GM19324 (cell line): ENCODE results near the gene IFI27.
A peak's percentile ranks its signal among the peaks of the same experiment; 100 is the strongest.
"Not testable (repeated sequence)": the region's sequence is repeated elsewhere in the genome, so short reads cannot be mapped to it uniquely, and the experiment has no call there.

Experiments used
- ATAC-seq: cut with Tn5 transposase; IDR thresholded peaks from one replicate; pipeline ENCODE4 v1.9.1; 2021; ENCODE audit warnings: mild to moderate bottlenecking, moderate library complexity; ENCODE audit not compliant: unreplicated experiment, low FRiP score

IFI27 gene

DNA sequence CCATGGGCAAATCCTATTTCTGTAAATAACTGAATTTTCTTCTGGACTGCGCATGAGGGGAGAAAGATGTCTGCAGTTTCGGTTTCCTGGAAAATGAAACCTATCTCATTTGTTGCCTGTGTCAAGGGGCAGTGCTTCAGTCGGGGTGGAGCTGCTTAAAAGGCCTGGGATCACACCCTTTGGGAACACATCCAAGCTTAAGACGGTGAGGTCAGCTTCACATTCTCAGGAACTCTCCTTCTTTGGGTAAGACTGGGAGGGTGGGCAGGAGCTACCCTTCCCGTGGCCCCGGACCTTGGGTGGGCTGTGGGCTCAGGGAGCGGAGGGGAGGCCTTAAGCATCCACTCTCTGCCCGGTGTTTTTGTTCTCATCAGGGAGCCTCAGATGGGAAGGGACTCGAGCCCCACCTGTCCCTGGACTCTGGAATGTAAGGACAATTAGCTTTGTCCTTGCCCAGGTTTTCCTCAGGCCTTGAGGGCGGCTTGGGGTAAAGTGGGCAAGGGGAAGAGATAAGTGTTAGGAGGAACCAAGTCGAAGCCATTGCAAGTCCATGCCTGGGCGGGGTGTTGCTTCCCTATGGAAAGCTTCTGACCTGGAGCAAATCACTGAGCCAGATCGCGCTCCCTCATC is at the start of gene IFI27:
IFI27 (plus strand) TSS at position 185 of the 630 bp plus-strand sequence.
- ATAC-seq = no peak

DNA sequence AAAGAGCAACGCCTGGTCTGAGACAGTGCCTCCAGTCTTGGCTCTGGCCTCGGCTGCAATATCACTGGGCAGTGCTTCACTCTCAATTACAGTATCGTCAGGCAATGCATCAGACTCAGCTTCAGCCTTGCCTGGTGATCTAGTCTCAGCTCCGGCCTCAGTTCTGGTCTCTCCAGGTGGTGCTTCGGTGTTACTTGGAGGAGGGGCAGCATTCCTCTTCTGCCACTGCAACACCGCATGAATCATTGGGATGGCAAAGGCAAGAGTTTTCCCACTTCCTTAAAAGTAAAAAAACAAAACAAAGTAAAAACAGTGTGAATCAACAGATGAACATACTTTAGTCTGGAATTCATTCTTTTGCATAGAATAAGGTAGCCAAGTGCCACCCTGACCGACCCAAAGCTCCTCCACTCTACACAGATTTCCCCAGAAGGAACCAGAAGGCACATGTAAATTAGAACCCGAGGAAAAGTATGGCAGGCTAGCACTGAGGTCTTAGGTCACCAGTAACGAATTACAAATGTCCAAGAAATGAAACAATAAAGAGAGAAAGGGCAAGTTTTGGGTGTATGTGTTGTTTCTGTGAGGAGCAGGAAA is 48.1 kb upstream of the IFI27 start:
- no peak for ATAC-seq

DNA sequence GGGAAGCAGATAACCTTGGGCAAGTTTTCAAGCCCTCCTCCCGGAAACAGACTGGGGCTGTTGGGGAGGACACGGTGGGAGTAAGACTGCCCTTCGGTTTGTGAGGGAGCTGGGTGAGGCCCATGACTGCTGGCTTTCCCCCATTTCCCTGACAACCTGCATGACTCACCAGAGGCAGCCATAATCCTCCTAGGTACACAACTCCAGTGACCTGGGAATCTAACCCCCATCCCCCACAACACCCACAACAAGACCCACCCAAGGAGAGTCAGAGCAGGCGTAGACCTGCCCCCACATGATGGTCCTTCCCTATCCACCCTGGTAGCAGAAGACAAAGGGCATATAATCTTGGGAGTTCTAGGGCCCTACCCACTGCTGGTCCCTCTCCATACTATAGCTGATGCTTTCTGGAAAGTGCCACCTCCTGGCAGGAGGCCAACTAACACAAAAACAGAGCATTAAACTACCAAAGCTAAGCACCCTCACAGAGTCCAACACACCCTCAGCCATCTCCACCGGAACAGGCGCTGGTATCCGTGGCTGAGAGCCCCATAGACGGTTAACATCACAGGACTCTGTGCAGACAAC is 44.4 kb upstream of the IFI27 start:
- no peak for ATAC-seq

DNA sequence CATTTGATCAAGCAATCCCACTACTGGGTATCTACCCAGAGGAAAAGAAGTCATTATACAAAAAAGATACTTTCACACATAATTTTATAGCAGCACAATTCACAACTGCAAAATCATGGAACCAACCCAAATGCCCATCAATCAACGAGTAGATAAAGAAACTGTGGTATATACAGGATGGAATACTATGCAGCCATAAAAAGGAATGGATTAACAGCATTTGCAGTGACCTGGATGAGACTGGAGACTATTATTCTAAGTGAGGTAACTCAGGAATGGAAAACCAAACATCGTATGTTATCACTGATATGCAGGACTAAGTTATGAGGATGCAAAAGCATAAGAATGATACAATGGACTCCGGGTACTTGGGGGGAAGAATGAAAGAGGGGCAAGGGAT is 38.5 kb upstream of the IFI27 start:
- ATAC-seq = not testable (repeated sequence)

DNA sequence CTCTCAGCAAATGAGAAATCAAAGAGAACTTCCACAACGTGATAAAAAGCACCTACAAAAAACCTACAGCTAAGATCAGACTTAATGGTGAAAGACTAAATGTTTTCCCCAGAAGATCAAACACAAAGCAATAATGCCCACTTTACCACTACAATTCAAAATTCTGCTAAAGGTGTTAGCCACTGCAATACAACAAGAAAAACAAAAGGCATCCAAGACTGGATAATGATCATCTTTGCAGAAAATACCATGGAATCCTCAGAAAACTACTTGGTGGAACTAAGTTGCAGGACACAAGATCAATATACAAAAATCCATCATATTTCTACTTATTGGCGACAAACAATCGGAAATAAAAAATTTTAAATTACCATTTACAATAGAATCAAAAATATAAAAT is 36.0 kb upstream of the IFI27 start:
- no peak for ATAC-seq

DNA sequence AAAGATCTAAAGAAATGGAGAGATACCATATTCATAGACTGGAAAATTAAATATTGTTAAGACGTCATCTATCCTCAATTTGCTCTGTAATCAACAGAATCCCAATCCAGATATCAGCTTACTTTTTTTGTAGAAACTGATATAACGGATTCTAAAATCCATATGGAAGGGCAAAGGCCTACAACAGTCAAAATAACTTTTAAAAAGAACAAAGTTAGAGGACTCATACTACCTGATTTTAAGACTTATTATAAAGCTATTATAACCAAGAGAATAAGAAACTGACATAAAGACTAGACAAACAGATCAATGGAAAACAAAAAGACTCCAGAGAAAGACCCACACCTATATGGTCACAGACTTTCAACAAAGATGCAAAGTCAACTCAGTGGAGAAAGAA is 35.5 kb upstream of the IFI27 start:
- ATAC-seq = no peak

DNA sequence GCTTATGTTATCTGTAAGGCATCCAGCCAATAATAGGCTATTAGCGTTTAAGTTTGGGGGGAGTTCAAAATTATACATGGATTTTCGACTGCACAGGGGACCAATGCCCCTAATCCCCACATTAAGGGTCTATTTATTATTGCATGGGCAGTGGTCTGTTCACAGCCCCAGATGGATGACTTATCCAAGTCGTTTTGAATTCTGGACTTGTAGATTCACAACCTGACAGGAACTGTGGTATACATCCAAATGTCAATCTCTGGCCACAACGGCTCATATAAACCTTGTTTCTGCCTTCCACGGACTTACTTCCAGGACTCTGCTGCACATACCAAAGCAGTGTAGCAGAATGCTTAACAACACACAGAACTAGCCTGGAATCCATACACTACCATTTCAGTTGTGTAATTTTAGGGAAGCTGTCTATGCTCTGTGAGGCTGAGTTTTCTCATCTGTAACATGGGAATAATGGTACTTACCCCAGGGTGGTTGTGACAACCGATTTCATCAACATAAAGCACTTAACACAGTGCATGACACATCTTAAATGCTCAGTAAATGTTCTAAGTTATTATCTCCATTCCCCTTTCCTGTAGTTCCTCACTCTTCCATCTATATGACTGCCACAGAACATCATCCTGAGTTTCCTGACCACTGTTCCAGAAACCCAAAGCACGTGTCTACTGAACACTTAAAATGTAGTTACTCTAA is 33.3 kb upstream of the IFI27 start:
- no peak for ATAC-seq

DNA sequence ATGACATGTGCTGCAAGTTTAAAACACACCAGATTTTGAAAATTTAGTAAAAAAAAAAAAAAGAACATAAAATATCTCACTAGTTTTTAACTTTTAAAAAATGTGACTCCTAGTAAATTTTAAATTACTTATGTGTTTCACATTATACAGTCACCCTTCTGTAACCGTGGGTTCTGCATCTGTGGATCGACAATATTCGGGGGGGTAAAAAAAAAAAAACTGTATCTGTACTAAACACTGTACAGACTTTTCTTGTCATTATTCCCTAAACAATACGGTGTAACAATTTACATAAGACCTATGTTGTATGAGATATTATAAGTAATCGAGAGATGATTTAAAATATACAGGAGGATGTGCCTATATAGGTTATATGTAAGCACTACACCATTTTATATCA is 32.7 kb upstream of the IFI27 start:
- ATAC-seq = no peak

DNA sequence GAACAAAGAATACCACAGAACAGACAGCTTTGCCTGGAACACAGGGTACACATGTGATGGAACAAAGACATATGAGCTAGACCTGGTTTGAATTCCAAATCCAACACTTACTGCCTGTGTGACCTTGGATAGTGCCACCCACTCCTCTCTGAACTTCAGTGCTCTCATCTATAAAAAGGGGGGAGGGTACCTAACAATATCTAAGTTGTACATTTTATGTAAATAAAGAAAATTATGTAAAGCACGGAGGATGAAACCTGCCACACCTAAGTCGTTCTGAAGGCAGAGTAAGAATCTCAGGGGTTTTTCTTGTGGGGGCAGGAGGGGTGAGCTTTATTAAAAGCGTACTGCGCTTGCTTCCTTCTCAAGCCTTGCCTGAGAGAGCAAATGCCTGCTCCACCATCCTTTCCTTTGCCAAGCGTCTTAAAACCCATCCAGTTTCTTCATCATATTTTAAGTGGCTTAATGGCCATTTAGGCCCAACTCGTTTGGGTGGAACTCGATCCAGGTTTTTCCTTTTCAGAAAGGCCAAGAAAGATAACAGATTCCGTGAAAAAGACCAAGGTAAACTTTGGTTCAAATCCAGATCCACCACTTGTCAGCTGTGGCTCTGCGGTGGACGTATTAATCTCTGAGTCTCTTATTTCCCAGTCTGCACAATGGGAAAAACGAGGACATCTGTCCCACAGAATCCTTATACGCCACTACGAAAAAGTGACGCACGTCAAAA is 30.5 kb upstream of the IFI27 start:
- no peak for ATAC-seq

DNA sequence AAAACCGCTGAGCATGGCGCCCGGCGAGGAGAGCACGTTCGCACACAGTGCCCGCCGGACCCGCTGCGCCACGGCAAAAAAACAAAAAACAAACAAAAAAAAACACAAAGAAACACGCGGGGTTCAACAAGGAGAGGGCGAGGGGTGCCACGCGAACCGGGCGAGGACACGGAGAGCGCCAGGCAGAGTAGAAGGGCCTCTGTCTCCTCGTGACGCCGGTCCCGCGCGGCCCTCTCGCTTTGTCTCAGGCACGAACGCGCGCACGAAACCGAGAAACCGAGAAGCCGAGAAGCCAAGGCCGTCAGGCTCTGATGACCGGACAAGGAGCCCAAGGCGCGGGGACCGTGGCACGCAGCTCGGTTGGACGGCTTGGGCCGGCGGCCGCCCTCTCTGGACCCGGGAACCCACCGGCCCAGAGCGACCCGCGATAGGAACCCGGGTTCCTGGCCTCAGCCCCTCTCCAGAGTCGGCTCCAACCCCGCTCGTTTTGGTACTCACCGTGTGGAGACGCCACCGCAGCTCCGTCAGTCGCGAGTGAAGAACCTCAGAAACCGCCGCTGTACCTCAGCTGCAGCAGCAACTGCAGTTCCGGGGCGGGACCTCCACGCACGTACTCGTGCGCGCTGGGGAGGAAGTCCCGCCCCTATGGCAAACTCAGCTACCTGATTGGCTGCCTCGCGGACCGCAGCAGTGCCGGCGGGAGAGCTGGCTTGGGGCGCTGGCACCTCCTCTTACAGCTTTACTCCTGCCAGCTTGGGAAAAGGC is 29.7 kb upstream of the IFI27 start, which contains the start of the genes DDX24 and IFI27L1:
DDX24 (minus strand) TSS at position 582 of the 765 bp plus-strand sequence. CDS start 1,460 bp downstream, outside the sequence.
IFI27L1 (plus strand) TSS at position 690 of the 765 bp plus-strand sequence. CDS start 15,628 bp downstream, outside the sequence.
- ATAC-seq = peak; percentile 96

DNA sequence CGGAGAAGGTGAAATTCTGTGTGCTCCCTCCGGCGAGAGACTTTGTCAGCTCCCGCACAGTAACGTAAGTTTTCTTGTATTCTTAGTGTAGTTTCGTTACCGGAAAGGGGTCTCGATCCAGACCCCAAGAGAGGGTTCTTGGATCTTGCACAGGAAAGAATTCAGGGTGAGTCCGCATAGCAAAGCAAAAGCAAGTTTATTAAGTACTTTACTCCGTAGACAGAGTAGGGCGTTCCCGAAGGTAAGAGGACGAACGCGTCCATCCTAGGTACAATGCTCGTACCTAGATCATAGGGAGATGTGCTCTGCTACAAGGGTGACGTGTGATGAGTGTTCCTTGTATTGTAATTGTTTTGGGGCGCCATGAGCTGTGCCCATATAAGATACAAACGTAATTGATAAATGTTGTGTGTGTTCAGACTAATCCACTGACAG is 29.1 kb upstream of the IFI27 start:
- ATAC-seq = peak; percentile 24

DNA sequence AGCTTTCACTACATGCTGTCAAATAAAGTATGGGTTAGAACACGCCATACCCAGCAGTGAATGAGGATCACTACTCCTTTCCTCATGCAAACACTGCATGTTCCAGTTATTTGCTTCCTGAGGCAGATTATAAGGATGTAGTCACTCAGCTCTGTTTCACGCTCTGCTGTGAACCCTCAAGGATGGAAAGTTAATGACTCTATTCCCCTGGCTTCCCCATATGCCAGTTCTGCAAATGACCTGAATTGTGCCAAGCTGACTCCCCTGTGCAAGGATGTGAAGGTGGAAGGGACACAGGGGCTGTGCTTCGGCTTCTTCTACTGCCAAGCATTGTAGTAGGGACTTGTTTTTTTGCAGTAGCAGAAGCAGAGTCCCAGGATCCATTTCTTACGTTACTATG is 22.6 kb upstream of the IFI27 start:
- ATAC-seq = no peak

DNA sequence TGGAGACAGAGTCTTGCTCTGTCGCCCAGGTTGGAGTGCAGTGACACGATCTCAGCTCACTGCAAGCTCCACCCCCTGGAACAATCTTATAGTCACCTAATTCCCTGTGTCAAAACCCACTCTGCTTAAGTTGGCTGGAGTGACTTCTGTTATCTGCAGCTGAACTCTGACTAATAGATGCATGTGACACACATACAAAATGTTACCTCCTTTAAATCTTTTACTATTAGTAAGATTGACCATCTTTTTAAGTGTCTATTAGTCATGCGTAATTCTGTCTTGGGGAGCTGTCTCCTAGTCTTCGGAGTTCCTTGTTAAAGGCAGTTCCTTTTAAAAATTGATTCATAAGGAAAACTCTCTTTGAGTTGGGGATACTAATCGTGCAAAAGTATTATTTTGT is 22.0 kb upstream of the IFI27 start:
- no peak for ATAC-seq

DNA sequence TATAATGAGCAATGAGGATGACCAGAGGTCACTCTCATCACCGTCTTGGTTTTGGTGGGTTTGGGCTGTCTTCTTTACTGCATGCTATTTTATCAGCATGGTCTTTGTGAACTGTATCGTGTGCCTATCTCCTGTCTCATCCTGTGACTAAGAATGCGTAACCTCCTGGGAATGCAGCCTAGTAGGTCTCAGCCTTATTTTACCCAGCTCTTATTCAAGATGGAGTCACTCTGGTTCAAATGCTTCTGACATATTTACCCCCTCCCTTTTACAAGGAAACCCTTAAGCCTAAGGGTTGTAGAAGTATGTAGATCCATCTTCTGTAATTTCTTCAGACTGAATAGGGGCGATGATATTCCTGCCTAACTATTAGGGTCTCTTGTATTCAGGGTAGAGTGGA is 21.1 kb upstream of the IFI27 start:
- ATAC-seq = no peak

DNA sequence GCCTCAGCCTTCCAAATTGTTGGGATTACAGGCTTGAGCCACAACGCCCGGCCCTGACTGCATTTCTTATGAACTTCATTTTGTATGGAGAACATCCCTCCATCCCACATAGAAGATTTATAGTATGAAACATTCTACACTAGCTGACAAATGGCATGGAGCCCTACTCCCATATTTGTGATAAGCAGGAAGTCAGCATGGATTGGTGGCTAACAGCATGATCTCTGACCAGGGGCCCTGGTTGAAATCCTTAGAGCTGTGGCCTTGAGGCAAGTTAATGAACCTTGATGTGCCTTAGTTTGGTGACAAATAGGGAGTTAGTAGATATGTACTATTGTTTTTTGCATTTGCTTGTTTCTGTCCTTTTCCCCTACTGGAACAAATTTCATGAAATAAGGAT is 17.1 kb upstream of the IFI27 start:
- ATAC-seq = no peak

DNA sequence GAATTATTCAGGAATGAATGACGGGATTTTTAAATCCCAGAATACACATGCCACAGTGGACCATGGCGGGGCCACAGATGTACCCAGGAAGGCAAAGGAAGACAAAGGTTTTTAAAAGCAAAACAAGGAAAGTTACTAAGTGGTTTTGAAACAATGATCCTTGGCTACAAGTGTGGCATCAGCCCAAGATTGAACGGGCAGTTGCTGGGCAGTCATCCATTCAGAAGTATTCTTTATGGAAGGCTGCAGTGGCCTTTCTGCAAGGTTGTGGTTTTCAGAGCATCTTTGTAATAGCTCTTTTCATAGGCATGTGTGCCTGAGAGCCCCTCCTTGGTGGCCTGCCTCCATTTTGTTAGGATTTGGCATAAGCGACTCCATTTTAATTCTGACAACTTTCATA is 13.4 kb upstream of the IFI27 start:
- no peak for ATAC-seq

DNA sequence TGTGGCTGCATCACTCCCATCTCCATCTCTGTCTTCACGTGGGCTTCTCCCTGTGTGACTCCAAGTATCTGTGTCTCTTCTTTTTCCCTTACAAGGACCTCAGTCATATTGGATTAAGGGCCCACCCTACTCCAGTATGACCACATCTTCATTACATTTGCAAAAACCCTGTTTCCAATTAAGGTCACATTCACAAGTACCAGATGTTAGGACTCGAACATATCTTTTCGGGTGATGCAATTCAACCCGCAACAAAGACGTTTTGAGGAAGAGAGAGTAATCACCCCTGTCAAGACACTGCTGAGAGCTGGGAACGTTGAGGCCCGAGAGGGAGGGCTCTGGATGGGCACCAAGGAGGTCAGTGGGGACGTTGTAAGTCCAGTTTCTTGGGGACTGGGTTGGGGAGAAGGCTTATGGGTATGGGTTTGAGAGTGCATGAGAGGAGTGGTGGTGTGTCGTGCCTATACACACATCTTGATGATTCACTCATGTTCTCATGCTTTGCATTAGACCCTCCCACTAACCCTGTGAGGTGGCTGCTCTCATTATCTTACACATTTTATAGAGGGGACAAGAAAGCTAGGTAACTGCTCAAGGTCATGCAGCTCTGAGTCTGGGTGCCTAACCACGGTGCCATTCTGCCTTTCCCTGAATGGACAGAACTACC is 12.1 kb upstream of the IFI27 start:
- no peak for ATAC-seq

DNA sequence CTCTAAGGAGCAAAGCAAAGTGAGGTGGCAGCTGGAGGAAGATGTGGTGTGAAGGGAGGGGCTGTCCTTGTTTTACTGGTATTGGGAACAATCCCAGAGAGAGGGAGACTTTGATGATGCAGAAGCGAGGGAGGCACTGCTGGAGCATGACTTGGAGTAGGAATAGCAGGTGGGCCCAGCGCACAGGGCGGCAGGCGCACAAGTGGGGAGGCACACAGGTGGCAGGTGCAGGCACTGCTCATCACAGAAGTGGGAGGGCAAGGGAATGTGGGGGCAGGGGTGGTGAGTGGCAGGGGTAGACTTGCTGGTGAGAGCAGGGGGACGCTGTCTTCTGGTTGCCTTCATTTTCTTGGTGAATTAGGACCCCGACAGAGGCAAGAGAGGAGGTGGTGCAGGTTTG is 11.5 kb upstream of the IFI27 start:
- ATAC-seq = no peak

DNA sequence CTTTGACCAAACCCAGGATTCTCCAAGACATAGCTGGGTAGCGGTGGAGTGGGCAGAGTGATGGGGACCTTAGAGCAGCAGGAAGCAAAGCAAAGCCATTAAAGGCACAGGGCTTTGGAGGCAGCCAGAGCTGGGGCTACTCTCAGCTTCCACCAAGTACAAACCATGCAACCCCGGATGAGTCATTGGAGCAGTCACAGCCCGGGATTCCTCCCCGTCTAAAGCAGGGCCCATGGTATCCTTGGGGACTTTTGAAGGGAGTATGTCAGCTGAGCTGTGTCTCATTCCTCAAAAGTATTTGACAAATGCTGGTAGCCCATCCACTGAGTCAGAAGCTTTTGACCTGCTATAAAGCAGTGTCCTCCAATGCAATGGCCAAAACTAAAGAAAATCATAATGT is 9.7 kb upstream of the IFI27 start:
- no peak for ATAC-seq
